K562 (cell line): ENCODE results near the gene NR1H2. TPM values are rescaled to one million over a fixed set of nuclear protein-coding genes. Genes with fewer than 3 reads are reported as not detected.

Experiments
- ATF7 ChIP-seq: fragments of 450-650 bp; IDR thresholded peaks from 2 replicates; pipeline ENCODE4 v1.7.1; 2014; ENCODE audit warnings: mild to moderate bottlenecking, moderate library complexity
- MCM5 ChIP-seq: fragments of 450-650 bp; IDR thresholded peaks from 2 replicates; pipeline ENCODE4 v1.6.1; 2016; ENCODE audit warnings: low read depth
- MECOM ChIP-seq: fragments of 250-450 bp; sonication (Bioruptor Pico); IDR thresholded peaks from 2 replicates; pipeline ENCODE4 v1.8.0; 2022; ENCODE audit warnings: inconsistent platforms
- NFE2 ChIP-seq: IDR thresholded peaks from 2 replicates; pipeline ENCODE4 v1.6.1; 2014; ENCODE audit warnings: antibody characterized with exemption, low read depth
- PHF8 ChIP-seq: fragments of 200-600 bp; sonication (generic); IDR thresholded peaks from 2 replicates; pipeline ENCODE4 v1.6.1; 2012; ENCODE audit warnings: mixed run types, mild to moderate bottlenecking, inconsistent platforms, low read length, moderate library complexity, borderline replicate concordance
- RAD51 ChIP-seq: fragments of 450-650 bp; IDR thresholded peaks from 2 replicates; pipeline ENCODE4 v1.7.1; 2016; ENCODE audit warnings: low read depth, mild to moderate bottlenecking, borderline replicate concordance
- RBM14 ChIP-seq: fragments of 200-400 bp; formaldehyde crosslinking; IDR thresholded peaks from 2 replicates; pipeline ENCODE4 v1.6.1; 2018; ENCODE audit warnings: low read depth, mild to moderate bottlenecking, low read length, moderate library complexity, borderline replicate concordance; ENCODE audit not compliant: insufficient read depth
- THAP12 ChIP-seq: fragments of 250-450 bp; sonication (Bioruptor Pico); IDR thresholded peaks from 2 replicates; pipeline ENCODE4 v1.9.0; 2021; ENCODE audit warnings: mild to moderate bottlenecking, inconsistent platforms
- THRA ChIP-seq: fragments of 450-650 bp; IDR thresholded peaks from 2 replicates; pipeline ENCODE4 v1.6.1; 2017; ENCODE audit warnings: mild to moderate bottlenecking, moderate library complexity
- ZNF444 ChIP-seq: fragments of 250-450 bp; sonication (Bioruptor Pico); IDR thresholded peaks from 2 replicates; pipeline ENCODE4 v1.4.0; 2020; ENCODE audit warnings: mild to moderate bottlenecking, moderate library complexity
- ZNF77 ChIP-seq: fragments of 250-450 bp; sonication (Bioruptor Pico); IDR thresholded peaks from 2 replicates; pipeline ENCODE4 v1.5.0; 2020
- polyA plus RNA-seq, 8 experiments: library from polyadenylated mRNA; depleted of rRNA in 4 of 8; stranded (reverse) in 5 of 8; unstranded in 3 of 8; fragments of >200 nt; fragmentation: Nextera tagmentation in 2 of 8; fragmentation: Illumina TruSeq in 1 of 8; extraction: Ambion mirVana in 2 of 8; extraction: Trizol in 1 of 8; gene quantifications; 2 replicates each; pipeline versions ENCODE4 v1.2.1 to v1.2.3, GENCODE V29; 2011 to 2014; ENCODE audit warnings: inconsistent platforms in 1 of 8, missing spikeins in 1 of 8
- total RNA-seq, 7 experiments: library from RNA; depleted of rRNA in 6 of 7; stranded (reverse); fragments of >200 nt in 6 of 7; fragmentation: Illumina TruSeq in 2 of 7; extraction: Trizol in 2 of 7; gene quantifications; 2 replicates each; pipeline versions ENCODE4 v1.2.1 to v1.2.3, GENCODE V29; 2011 to 2021; ENCODE audit warnings: low replicate concordance in 1 of 7
- TF ChIP-seq, protein P1 (sequence below): sonication (generic); formaldehyde crosslinking; IDR thresholded peaks from 2 replicates; pipeline ENCODE4 v1.9.0; 2022; ENCODE audit warnings: mild to moderate bottlenecking, missing genetic modification reagents
- TF ChIP-seq, protein P2 (sequence below): fragments of 250-450 bp; sonication (Bioruptor Pico); IDR thresholded peaks from 2 replicates; pipeline ENCODE4 v1.5.0; 2021
- TF ChIP-seq, protein P3 (sequence below): fragments of 450-650 bp; formaldehyde crosslinking; IDR thresholded peaks from 2 replicates; pipeline ENCODE4 v1.4.0; 2020; ENCODE audit warnings: mild to moderate bottlenecking, moderate library complexity
- TF ChIP-seq, protein P4 (sequence below), 3 experiments: fragments of 200-800 bp in 1 of 3; fragments of 250-450 bp in 1 of 3; fragments of 450-650 bp in 1 of 3; sonication (Bioruptor Pico) in 1 of 3; sonication (Bioruptor generic) in 1 of 3; formaldehyde crosslinking in 1 of 3; IDR thresholded peaks; 2 replicates each; pipeline versions ENCODE4 v1.6.1 to v1.8.0; 2016 to 2022; ENCODE audit warnings: mild to moderate bottlenecking in 2 of 3, missing genetic modification characterization in 2 of 3, missing compliant biosample characterization in 1 of 3, moderate library complexity in 1 of 3

NR1H2 gene
- total and polyA plus RNA-seq, 9 of the 15 experiments (the other 6 are each of a cell fraction or from before 2014, with no cell fraction given), result 0.11 to 73.8 (median 24.0) TPM

- TF ChIP-seq, protein P1, sequence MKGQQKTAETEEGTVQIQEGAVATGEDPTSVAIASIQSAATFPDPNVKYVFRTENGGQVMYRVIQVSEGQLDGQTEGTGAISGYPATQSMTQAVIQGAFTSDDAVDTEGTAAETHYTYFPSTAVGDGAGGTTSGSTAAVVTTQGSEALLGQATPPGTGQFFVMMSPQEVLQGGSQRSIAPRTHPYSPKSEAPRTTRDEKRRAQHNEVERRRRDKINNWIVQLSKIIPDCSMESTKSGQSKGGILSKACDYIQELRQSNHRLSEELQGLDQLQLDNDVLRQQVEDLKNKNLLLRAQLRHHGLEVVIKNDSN (CRISPR knock-in tag), result peak; percentile 69
- TF ChIP-seq, protein P2, sequence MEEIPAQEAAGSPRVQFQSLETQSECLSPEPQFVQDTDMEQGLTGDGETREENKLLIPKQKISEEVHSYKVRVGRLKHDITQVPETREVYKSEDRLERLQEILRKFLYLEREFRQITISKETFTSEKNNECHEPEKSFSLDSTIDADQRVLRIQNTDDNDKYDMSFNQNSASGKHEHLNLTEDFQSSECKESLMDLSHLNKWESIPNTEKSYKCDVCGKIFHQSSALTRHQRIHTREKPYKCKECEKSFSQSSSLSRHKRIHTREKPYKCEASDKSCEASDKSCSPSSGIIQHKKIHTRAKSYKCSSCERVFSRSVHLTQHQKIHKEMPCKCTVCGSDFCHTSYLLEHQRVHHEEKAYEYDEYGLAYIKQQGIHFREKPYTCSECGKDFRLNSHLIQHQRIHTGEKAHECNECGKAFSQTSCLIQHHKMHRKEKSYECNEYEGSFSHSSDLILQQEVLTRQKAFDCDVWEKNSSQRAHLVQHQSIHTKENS, result peak; percentile 94
- TF ChIP-seq, protein P3, sequence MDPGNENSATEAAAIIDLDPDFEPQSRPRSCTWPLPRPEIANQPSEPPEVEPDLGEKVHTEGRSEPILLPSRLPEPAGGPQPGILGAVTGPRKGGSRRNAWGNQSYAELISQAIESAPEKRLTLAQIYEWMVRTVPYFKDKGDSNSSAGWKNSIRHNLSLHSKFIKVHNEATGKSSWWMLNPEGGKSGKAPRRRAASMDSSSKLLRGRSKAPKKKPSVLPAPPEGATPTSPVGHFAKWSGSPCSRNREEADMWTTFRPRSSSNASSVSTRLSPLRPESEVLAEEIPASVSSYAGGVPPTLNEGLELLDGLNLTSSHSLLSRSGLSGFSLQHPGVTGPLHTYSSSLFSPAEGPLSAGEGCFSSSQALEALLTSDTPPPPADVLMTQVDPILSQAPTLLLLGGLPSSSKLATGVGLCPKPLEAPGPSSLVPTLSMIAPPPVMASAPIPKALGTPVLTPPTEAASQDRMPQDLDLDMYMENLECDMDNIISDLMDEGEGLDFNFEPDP (CRISPR knock-in tag), result 0 out of 2 replicates have a peak, but pooled peaks have one; percentile 59
- TF ChIP-seq THRA, result no peak
- TF ChIP-seq RAD51, result no peak
- no peak for TF ChIP-seq NFE2
- TF ChIP-seq MECOM (CRISPR knock-in tag), result no peak
- no peak for TF ChIP-seq ZNF444
- peak; percentile 67; the same call in 1 of the 2 replicates for TF ChIP-seq ATF7
- TF ChIP-seq MCM5, result no peak
- TF ChIP-seq RBM14, result no peak
- peak; percentile 63 for TF ChIP-seq THAP12 (CRISPR knock-in tag)
- TF ChIP-seq, protein P4, sequence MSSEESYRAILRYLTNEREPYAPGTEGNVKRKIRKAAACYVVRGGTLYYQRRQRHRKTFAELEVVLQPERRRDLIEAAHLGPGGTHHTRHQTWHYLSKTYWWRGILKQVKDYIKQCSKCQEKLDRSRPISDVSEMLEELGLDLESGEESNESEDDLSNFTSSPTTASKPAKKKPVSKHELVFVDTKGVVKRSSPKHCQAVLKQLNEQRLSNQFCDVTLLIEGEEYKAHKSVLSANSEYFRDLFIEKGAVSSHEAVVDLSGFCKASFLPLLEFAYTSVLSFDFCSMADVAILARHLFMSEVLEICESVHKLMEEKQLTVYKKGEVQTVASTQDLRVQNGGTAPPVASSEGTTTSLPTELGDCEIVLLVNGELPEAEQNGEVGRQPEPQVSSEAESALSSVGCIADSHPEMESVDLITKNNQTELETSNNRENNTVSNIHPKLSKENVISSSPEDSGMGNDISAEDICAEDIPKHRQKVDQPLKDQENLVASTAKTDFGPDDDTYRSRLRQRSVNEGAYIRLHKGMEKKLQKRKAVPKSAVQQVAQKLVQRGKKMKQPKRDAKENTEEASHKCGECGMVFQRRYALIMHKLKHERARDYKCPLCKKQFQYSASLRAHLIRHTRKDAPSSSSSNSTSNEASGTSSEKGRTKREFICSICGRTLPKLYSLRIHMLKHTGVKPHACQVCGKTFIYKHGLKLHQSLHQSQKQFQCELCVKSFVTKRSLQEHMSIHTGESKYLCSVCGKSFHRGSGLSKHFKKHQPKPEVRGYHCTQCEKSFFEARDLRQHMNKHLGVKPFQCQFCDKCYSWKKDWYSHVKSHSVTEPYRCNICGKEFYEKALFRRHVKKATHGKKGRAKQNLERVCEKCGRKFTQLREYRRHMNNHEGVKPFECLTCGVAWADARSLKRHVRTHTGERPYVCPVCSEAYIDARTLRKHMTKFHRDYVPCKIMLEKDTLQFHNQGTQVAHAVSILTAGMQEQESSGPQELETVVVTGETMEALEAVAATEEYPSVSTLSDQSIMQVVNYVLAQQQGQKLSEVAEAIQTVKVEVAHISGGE (CRISPR knock-in tag; IDR thresholded peaks at IDR 0.05), result peak in 1 of 3 experiments; percentile 67; a peak in 1 of 6 replicates
- TF ChIP-seq ZNF77, result 0 out of 2 replicates have a peak, but pooled peaks have one; percentile 83
- peak; percentile 75; the same call in 1 of the 2 replicates for TF ChIP-seq PHF8
Measured at GRCh38 chr19:50383852-50384684, 7.8 kb downstream of the NR1H2 start, which contains the start of gene POLD1 (continued).
